Left ventricle myocardium inferior (tissue), 1 donor: ENCODE results near the gene CNGB1. TPM values are rescaled to one million over a fixed set of nuclear protein-coding genes. Genes with fewer than 3 reads are reported as not detected.

ENCODE experiments used
- DNase-seq: peaks from one replicate; pipeline ENCODE4 v3.0.0-alpha.2; 2020
- H3K27ac ChIP-seq: fragments of 200-600 bp; replicated peaks from 2 replicates; pipeline ENCODE4 v1.8.0; 2021
- H3K27me3 ChIP-seq: fragments of 200-600 bp; 2 replicates; pipeline ENCODE4 v1.8.0; 2021; ENCODE audit warnings: low read depth
- H3K36me3 ChIP-seq: fragments of 200-600 bp; 2 replicates; pipeline ENCODE4 v1.8.0; 2021
- H3K4me1 ChIP-seq: fragments of 200-600 bp; 2 replicates; pipeline ENCODE4 v1.8.0; 2021
- H3K4me3 ChIP-seq: fragments of 200-600 bp; 2 replicates; pipeline ENCODE4 v1.8.0; 2021; ENCODE audit warnings: mild to moderate bottlenecking, moderate library complexity
- H3K9me3 ChIP-seq: fragments of 200-600 bp; replicated peaks from 2 replicates; pipeline ENCODE4 v1.8.0; 2021
- CTCF ChIP-seq: fragments of 200-600 bp; IDR thresholded peaks from 2 replicates; pipeline ENCODE4 v1.8.0; 2021; ENCODE audit warnings: antibody characterized with exemption, mild to moderate bottlenecking, borderline replicate concordance
- intact Hi-C: fragments of 100-400 bp; cut with micrococcal nuclease; formaldehyde crosslinking; loops from one replicate; pipeline ENCODE4 v1.11.0; 2022
- total RNA-seq: library from RNA; stranded (reverse); fragmentation: NEBNext Ultra II Directional; extraction: Animal tissue kit (Norgen Biotek cat#: 25700); gene quantifications from one replicate; pipeline ENCODE4 v1.2.1, GENCODE V29; 2021
- donor health status: DM: no; HTN: yes; CAD: no; lungs with severe emphysema.

CNGB1 gene
- total RNA-seq, 1 donor from 2014 or later = not detected

- Histone ChIP-seq H3K4me3 (no peak overlapping the region), H3K36me3 (peaks cover 21% of the 10 kb centered on the region), H3K27me3 (no peaks in the 10 kb centered on the region), H3K4me1 (peaks cover 50% of the 10 kb centered on the region), H3K9me3 (no peaks in the 10 kb centered on the region), H3K27ac (no peak overlapping the region)
- no peak for TF ChIP-seq CTCF
- no peak for DNase-seq
- intact Hi-C loops = loop anchor here (5.0 kb wide), 1 partner anchor 105 kb away; no protein-coding TSS in a partner anchor
These were observed 31.5 kb upstream of the CNGB1 start for GRCh38 chr16:58002416-58002800.

- peak overlapping the region; percentile 78 for H3K4me3 ChIP-seq
- intact Hi-C loops = loop anchor here (5.0 kb wide), 1 partner anchor 105 kb away; no protein-coding TSS in a partner anchor
- TF ChIP-seq CTCF = no peak
- peak overlapping the region; percentile 96 for H3K27ac ChIP-seq
- peaks cover 52% of the 10 kb centered on the region for H3K4me1 ChIP-seq
- H3K27me3 ChIP-seq = no peaks in the 10 kb centered on the region
- H3K9me3 ChIP-seq = no peaks in the 10 kb centered on the region
- no peak for DNase-seq
- peaks cover 25% of the 10 kb centered on the region for H3K36me3 ChIP-seq
These were observed 31.0 kb upstream of the CNGB1 start for GRCh38 chr16:58001781-58002415.

- Histone ChIP-seq H3K27ac (peak within 1 kb of the TSS; percentile 96), H3K4me1 (peaks cover 52% of the 10 kb centered on the region), H3K36me3 (peaks cover 27% of the 10 kb centered on the region), H3K4me3 (peak within 1 kb of the TSS; percentile 78), H3K9me3 (no peaks in the 10 kb centered on the region), H3K27me3 (no peaks in the 10 kb centered on the region)
- TF ChIP-seq CTCF = peak; percentile 84
- DNase-seq = peak; percentile 92
- intact Hi-C loops = loop anchor here (5.0 kb wide), 1 partner anchor 104 kb away; no protein-coding TSS in a partner anchor
These were observed 30.1 kb upstream of the CNGB1 start, which contains the start of gene USB1 for GRCh38 chr16:58000706-58001676. Gene USB1, plus strand, starts transcription at chr16:58001407. Its CDS starts 77 bp downstream, at chr16:58001484.

GRCh38 chr16:57999971-58000705, 29.2 kb upstream of the CNGB1 start, which contains the start of gene ZNF319:
Gene ZNF319, minus strand, starts transcription at chr16:58000672. Its CDS starts 2,407 bp downstream, at chr16:57998265.
- peaks cover 36% of the 10 kb centered on the region for H3K36me3 ChIP-seq
- H3K9me3 ChIP-seq = no peaks in the 10 kb centered on the region
- no peak for DNase-seq
- peak within 1 kb of the TSS; percentile 78 for H3K4me3 ChIP-seq
- peak within 1 kb of the TSS; percentile 96 for H3K27ac ChIP-seq
- H3K4me1 ChIP-seq = peaks cover 56% of the 10 kb centered on the region
- intact Hi-C loops = loop anchor here (5.0 kb wide), 1 partner anchor 103 kb away; no protein-coding TSS in a partner anchor
- no peaks in the 10 kb centered on the region for H3K27me3 ChIP-seq
- no peak for TF ChIP-seq CTCF
